SHP77 (cell line): ENCODE measurements around the gene STK32C.
A peak's percentile ranks its signal among the peaks of the same experiment; 100 is the strongest.

Experiments used
- DNase-seq, 2 experiments: peaks; one replicate each; lab custom pipeline; 2025; lab: John Stamatoyannopoulos, UW

Gene STK32C

GRCh38 chr10:132282667-132283603 is 24.8 kb downstream of the STK32C start:
- no peak for DNase-seq

GRCh38 chr10:132281915-132282666 is 25.7 kb downstream of the STK32C start:
- DNase-seq: peak; percentile 72 to 87

GRCh38 chr10:132280646-132281074 is 27.1 kb downstream of the STK32C start:
- DNase-seq: no peak

GRCh38 chr10:132279873-132280645 is 27.7 kb downstream of the STK32C start:
- DNase-seq: no peak

GRCh38 chr10:132277311-132277741 is 30.4 kb downstream of the STK32C start:
- no peak for DNase-seq

GRCh38 chr10:132276706-132277105 is 31.0 kb downstream of the STK32C start:
- no peak for DNase-seq

GRCh38 chr10:132276179-132276675 is 31.5 kb downstream of the STK32C start:
- no peak for DNase-seq

- no peak for DNase-seq
These were observed 32.1 kb downstream of the STK32C start for GRCh38 chr10:132275426-132276178.

- DNase-seq: no peak
These were observed 32.8 kb downstream of the STK32C start for GRCh38 chr10:132274986-132275385.

GRCh38 chr10:132274581-132274980 is 33.2 kb downstream of the STK32C start:
- no peak for DNase-seq

GRCh38 chr10:132273966-132274365 is 33.8 kb downstream of the STK32C start:
- DNase-seq: no peak

GRCh38 chr10:132273304-132273944 is 34.3 kb downstream of the STK32C start:
- DNase-seq: no peak

- DNase-seq: no peak
These were observed 35.3 kb downstream of the STK32C start for GRCh38 chr10:132272231-132272971.

GRCh38 chr10:132271458-132272230 is 36.1 kb downstream of the STK32C start:
- DNase-seq: no peak

- DNase-seq: no peak
These were observed 36.9 kb downstream of the STK32C start for GRCh38 chr10:132270721-132271457.

GRCh38 chr10:132270256-132270655 is 37.5 kb downstream of the STK32C start:
- no peak for DNase-seq

- DNase-seq: no peak
These were observed 38.2 kb downstream of the STK32C start for GRCh38 chr10:132269266-132270230.
